Subcutaneous abdominal adipose tissue (tissue), 5 donors: ENCODE data around the gene CHPF.

ENCODE experiments used
- H3K27ac ChIP-seq: one replicate; pipeline ENCODE4 v1.7.0; 2013; ENCODE audit warnings: low read depth, mild to moderate bottlenecking, inconsistent platforms, low read length, moderate library complexity
- H3K27me3 ChIP-seq, 5 donors: one replicate each; pipeline ENCODE4 v1.7.0; 2013; ENCODE audit warnings: low read length in 5 of 5, inconsistent platforms in 1 of 5; ENCODE audit not compliant: control insufficient read depth in 5 of 5, insufficient read depth in 4 of 5
- H3K36me3 ChIP-seq, 5 donors: one replicate each; pipeline ENCODE4 v1.7.0; 2013; ENCODE audit warnings: low read length in 5 of 5; ENCODE audit not compliant: control insufficient read depth in 5 of 5, insufficient read depth in 5 of 5
- H3K4me1 ChIP-seq, 5 donors: one replicate each; pipeline ENCODE4 v1.7.0; 2013; ENCODE audit warnings: low read length in 5 of 5, mild to moderate bottlenecking in 3 of 5, moderate library complexity in 1 of 5; ENCODE audit not compliant: control insufficient read depth in 5 of 5, insufficient read depth in 5 of 5
- H3K4me3 ChIP-seq, 5 donors: one replicate each; pipeline ENCODE4 v1.7.0; 2013; ENCODE audit warnings: low read length in 5 of 5, low read depth in 1 of 5
- H3K9ac ChIP-seq, 5 donors: one replicate each; pipeline ENCODE4 v1.7.0; 2013; ENCODE audit warnings: low read length in 5 of 5, mild to moderate bottlenecking in 4 of 5, moderate library complexity in 3 of 5
- H3K9me3 ChIP-seq, 5 donors: one replicate each; pipeline ENCODE4 v1.7.0; 2013; ENCODE audit warnings: low read length in 5 of 5; ENCODE audit not compliant: control insufficient read depth in 5 of 5
- donor health status: healthy.
- donor health status: healthy.
- donor health status: healthy.
- donor health status: healthy.
- donor health status: healthy.

The CHPF gene

GRCh38 chr2:219514836-219515235 is 28.8 kb downstream of the CHPF start:
- Histone ChIP-seq H3K4me1 (peaks cover 0 to 25% (median 7%) of the 10 kb centered on the region in 5 donors), H3K27ac (no peak overlapping the region), H3K27me3 (peaks cover 27 to 79% (median 73%) of the 10 kb centered on the region in 5 donors)

DNA sequence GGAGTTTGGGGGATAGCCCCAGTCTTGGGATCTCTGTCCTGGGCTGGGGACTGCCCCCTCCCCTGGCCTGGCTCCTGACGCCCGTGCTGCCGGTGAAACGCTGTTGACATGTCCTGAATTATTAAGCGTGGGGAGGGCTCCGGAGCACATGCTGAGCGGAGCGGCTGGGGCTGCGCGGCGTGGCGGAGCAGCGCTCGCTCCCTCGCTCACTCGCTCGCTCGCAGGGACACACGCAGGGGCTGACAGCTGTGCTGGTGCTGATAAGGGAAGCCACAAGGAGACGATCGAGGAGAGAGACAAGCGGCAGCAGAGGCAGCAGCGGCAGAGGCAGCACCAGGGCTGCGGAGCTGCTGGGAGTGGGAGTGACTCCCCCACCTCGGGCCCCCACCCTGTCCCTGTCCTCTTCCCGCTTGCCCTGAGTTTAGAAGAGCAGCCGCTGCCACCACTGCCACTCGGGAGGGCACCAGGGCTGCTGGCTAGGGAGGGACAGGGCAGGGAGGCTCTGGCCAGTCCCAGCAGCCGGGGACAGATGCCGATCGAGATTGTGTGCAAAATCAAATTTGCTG is 29.3 kb downstream of the CHPF start, which contains the start of gene ASIC4:
Gene ASIC4 (plus strand): TSS at position 287 of the 566 bp plus-strand sequence. CDS start 243 bp downstream, at position 530.
- no peak within 1 kb of the TSS for H3K9ac ChIP-seq
- no peak within 1 kb of the TSS for H3K27ac ChIP-seq
- H3K4me1 ChIP-seq = peaks cover 0 to 31% (median 12%) of the 10 kb centered on the region in 5 donors
- no peak within 1 kb of the TSS for H3K4me3 ChIP-seq
- H3K27me3 ChIP-seq = peaks cover 27 to 78% (median 72%) of the 10 kb centered on the region in 5 donors
- no peaks in the 10 kb centered on the region for H3K9me3 ChIP-seq
- no peaks in the 10 kb centered on the region for H3K36me3 ChIP-seq

More at GRCh38 chr2:219514836-219515235, 28.8 kb downstream of the CHPF start:
- Histone ChIP-seq H3K4me3 (no peak overlapping the region), H3K36me3 (no peaks in the 10 kb centered on the region), H3K9ac (no peak overlapping the region), H3K9me3 (no peaks in the 10 kb centered on the region)

- no peaks in the 10 kb centered on the region for H3K9me3 ChIP-seq
- no peak overlapping the region for H3K27ac ChIP-seq
- H3K36me3 ChIP-seq = no peaks in the 10 kb centered on the region
- H3K27me3 ChIP-seq = peaks cover 27 to 77% (median 71%) of the 10 kb centered on the region in 5 donors
- H3K9ac ChIP-seq = no peak overlapping the region
- no peak overlapping the region for H3K4me3 ChIP-seq
- H3K4me1 ChIP-seq = peaks cover 0 to 32% (median 12%) of the 10 kb centered on the region in 5 donors
Observed at GRCh38 chr2:219513787-219514186, 29.8 kb downstream of the CHPF start.

GRCh38 chr2:219512524-219513216 is 30.9 kb downstream of the CHPF start:
- H3K9me3 ChIP-seq = no peaks in the 10 kb centered on the region
- H3K27me3 ChIP-seq = peaks cover 27 to 72% (median 69%) of the 10 kb centered on the region in 5 donors
- H3K27ac ChIP-seq = no peak overlapping the region
- peak overlapping the region in 1 of 5 donors; percentile 35 for H3K9ac ChIP-seq
- peaks cover 0 to 26% (median 12%) of the 10 kb centered on the region in 5 donors for H3K4me1 ChIP-seq
- H3K36me3 ChIP-seq = peaks cover 0 to 1% (median 0%) of the 10 kb centered on the region in 5 donors
- no peak overlapping the region for H3K4me3 ChIP-seq

- H3K4me3 ChIP-seq = no peak overlapping the region
- H3K9me3 ChIP-seq = no peaks in the 10 kb centered on the region
- H3K36me3 ChIP-seq = peaks cover 0 to 10% (median 8%) of the 10 kb centered on the region in 5 donors
- H3K4me1 ChIP-seq = peaks cover 0 to 26% (median 11%) of the 10 kb centered on the region in 5 donors
- H3K27me3 ChIP-seq = peaks cover 27 to 65% (median 61%) of the 10 kb centered on the region in 5 donors
- no peak overlapping the region for H3K9ac ChIP-seq
- no peak overlapping the region for H3K27ac ChIP-seq
Observed at GRCh38 chr2:219511547-219512325, 31.9 kb downstream of the CHPF start.

GRCh38 chr2:219510512-219511135 is 33.0 kb downstream of the CHPF start:
- Histone ChIP-seq H3K9ac (no peak overlapping the region), H3K27ac (no peak overlapping the region), H3K27me3 (peaks cover 27 to 54% (median 50%) of the 10 kb centered on the region in 5 donors), H3K4me1 (peaks cover 0 to 26% (median 11%) of the 10 kb centered on the region in 5 donors), H3K36me3 (peaks cover 0 to 21% (median 19%) of the 10 kb centered on the region in 5 donors), H3K9me3 (no peaks in the 10 kb centered on the region), H3K4me3 (peak overlapping the region in 2 of 5 donors; percentile 47 to 55)

DNA sequence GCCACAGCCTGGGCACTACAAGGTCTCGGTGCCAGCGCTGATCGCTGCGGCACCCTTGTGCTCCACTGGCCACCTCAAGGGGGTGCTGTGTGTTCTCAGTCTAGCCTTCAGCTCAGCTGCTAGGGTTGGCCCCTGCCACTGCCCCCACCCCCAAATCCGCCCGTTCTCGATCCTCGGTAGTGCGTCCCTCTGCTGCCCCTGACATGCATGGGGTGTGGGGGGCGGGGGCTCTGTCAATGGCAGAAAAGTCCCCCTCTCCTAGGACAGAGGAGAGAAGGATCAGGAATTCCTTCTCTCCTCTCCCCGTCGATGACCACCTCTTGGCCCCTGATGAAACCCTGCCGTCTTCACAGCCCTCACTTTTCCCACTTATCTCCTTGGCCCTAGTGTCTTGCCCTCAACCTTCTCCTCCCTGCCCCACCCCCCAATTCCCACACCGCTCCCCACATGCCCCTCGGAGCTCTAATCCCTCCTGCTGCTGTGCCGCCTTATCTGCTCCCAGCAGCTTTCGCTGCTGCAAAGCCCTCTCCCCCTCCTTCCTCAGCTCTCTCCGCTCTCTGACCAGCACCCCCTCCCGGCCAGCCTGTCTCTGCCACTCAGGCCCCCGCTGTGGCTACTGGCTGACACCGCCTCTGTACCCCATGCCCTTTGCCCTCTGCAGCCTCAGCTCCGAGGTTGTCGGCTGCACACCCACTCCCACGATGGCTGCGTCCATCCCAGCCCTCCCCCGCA is 33.7 kb downstream of the CHPF start:
- H3K4me3 ChIP-seq = peak overlapping the region in 4 of 5 donors; percentile 24 to 55 (median 46)
- peaks cover 0 to 26% (median 11%) of the 10 kb centered on the region in 5 donors for H3K4me1 ChIP-seq
- no peak overlapping the region for H3K27ac ChIP-seq
- H3K27me3 ChIP-seq = peaks cover 27 to 47% (median 43%) of the 10 kb centered on the region in 5 donors
- no peaks in the 10 kb centered on the region for H3K9me3 ChIP-seq
- peaks cover 0 to 28% (median 24%) of the 10 kb centered on the region in 5 donors for H3K36me3 ChIP-seq
- no peak overlapping the region for H3K9ac ChIP-seq

DNA sequence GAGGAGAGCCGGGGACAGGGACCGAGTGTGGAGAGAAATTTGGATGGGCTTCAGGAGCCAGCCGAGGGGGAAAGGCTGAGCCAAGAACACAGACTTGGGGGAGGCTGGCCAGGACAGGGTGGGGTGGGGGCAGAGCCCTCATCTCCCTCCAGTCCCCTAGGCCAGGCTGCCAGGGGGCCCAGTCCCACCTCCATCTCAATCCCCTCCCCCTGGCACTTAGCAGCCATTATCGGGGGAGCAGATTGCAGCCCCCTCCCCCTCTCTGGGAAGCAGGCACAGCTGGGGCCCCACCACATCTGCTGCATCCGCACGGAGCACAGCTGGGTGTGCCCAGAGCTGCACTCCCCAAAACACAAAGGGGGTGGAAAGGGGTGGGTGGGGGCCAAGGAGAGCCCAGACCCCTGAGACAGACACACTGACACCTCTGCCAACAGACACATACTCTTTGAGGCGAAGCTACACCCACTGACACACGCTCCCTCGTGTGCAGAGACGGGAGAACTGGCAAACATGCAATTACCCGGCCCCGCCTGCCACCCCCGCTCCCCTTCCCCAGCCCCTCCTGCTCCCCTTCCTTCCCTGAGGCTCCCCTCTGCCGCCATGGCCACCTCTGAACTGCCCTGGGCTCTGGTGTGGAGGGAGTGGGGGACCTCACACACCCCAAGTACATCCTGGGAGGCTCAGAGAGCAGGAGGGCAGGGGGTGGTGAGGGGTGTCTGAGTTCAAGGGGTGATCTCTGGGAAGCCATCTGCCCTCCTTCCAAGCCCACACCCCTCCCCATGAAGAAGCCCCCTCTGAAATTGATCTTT is 34.4 kb downstream of the CHPF start:
- Histone ChIP-seq H3K36me3 (peaks cover 0 to 35% (median 32%) of the 10 kb centered on the region in 5 donors), H3K27ac (no peak overlapping the region), H3K27me3 (peaks cover 22 to 42% (median 35%) of the 10 kb centered on the region in 5 donors), H3K9me3 (no peaks in the 10 kb centered on the region), H3K9ac (no peak overlapping the region), H3K4me3 (no peak overlapping the region), H3K4me1 (peaks cover 0 to 23% (median 11%) of the 10 kb centered on the region in 5 donors)
